Measurements from ENCODE around the gene TRABD2B.

GRCh38 chr1:47849005-47849521 is 148.1 kb downstream of the TRABD2B start:
- TF ChIP-seq CTCF (IDR thresholded peaks at IDR 0.05) (no peak), EP300 (IDR thresholded peaks at IDR 0.05) (no peak), POLR2A (IDR thresholded peaks at IDR 0.05) (no peak), POLR2AphosphoS5 (IDR thresholded peaks at IDR 0.05) (no peak)
